T-cell (primary cell): ENCODE measurements around the gene MYO1H. TPM values are rescaled to one million over a fixed set of nuclear protein-coding genes. Genes with fewer than 3 reads are reported as not detected.
"Not testable (repeated sequence)": the region's sequence is repeated elsewhere in the genome, so short reads cannot be mapped to it uniquely, and the experiment has no call there.

ENCODE experiments used
- ATAC-seq, 4 experiments: fragments of 200-7000 bp in 3 of 4; fragments of 150-1000 bp in 1 of 4; cut with Tn5 transposase; replicated peaks in 1 of 4; 1 replicate in 3 of 4; 2 replicates in 1 of 4; pipeline ENCODE4 v1.10.0; 2021; ENCODE audit warnings: moderate library complexity in 3 of 4, mild to moderate bottlenecking in 2 of 4, moderate number of reproducible peaks in 1 of 4
- CTCF ChIA-PET, 2 donors: fragments of 300-600 bp; sonication (Branson Sonifier 250); formaldehyde crosslinking; loops; one replicate each; lab custom pipeline; 2022; ENCODE audit warnings: antibody characterized with exemption in 2 of 2; lab: Charles Lee
- POLR2A ChIA-PET, 2 donors: fragments of 300-600 bp; sonication (Branson Sonifier 250); formaldehyde crosslinking; loops; one replicate each; lab custom pipeline; 2022; ENCODE audit warnings: antibody characterized with exemption in 2 of 2; lab: Charles Lee
- DNase-seq, 35 experiments: peaks; one replicate each; pipeline versions ENCODE4 v3.0.0 to v3.0.0-alpha.2; 2013 to 2023
- H3K27ac ChIP-seq: one replicate; pipeline ENCODE4 v1.5.1; 2013; ENCODE audit warnings: low read length
- H3K27me3 ChIP-seq, 2 experiments: replicated peaks in 1 of 2; 1 replicate in 1 of 2; 2 replicates in 1 of 2; pipeline versions ENCODE4 v1.6.1 to v1.7.0; 2013; ENCODE audit warnings: low read length in 1 of 2, mixed read lengths in 1 of 2; ENCODE audit not compliant: control insufficient read depth in 2 of 2, insufficient read depth in 2 of 2; ENCODE audit errors: extremely low read depth in 1 of 2
- H3K36me3 ChIP-seq, 2 donors: 1 replicate in 1 of 2; 2 replicates in 1 of 2; pipeline versions ENCODE4 v1.6.1 to v1.7.0; 2013; ENCODE audit warnings: low read length in 1 of 2; ENCODE audit not compliant: control insufficient read depth in 2 of 2, insufficient read depth in 1 of 2; ENCODE audit errors: extremely low read depth in 1 of 2
- H3K4me1 ChIP-seq, 2 experiments: 1 replicate in 1 of 2; 2 replicates in 1 of 2; pipeline versions ENCODE4 v1.6.1 to v1.7.0; 2013; ENCODE audit warnings: low read length in 2 of 2, mixed read lengths in 1 of 2; ENCODE audit not compliant: insufficient read depth in 2 of 2, control insufficient read depth in 1 of 2; ENCODE audit errors: extremely low read depth in 1 of 2
- H3K4me3 ChIP-seq, 2 donors: 1 replicate in 1 of 2; 2 replicates in 1 of 2; pipeline versions ENCODE4 v1.5.1 to v1.7.0; 2013; ENCODE audit warnings: mild to moderate bottlenecking in 2 of 2, low read length in 1 of 2, moderate library complexity in 1 of 2; ENCODE audit not compliant: control insufficient read depth in 1 of 2; ENCODE audit errors: extremely low read depth in 1 of 2
- H3K9me3 ChIP-seq: 2 replicates; pipeline ENCODE4 v1.7.0; 2013
- H3K27ac Mint-ChIP-seq, 2 donors: one replicate each; pipeline ENCODE4 v1.8.0; 2020 to 2021; ENCODE audit warnings: mild to moderate bottlenecking in 2 of 2, mixed read lengths in 2 of 2
- H3K27me3 Mint-ChIP-seq, 2 donors: one replicate each; pipeline ENCODE4 v1.8.0; 2021 to 2022; ENCODE audit warnings: mixed read lengths in 2 of 2
- H3K36me3 Mint-ChIP-seq: one replicate; pipeline ENCODE4 v1.8.0; 2021; ENCODE audit warnings: mixed read lengths
- H3K4me1 Mint-ChIP-seq, 3 donors: one replicate each; pipeline ENCODE4 v1.8.0; 2020 to 2022; ENCODE audit warnings: mixed read lengths in 3 of 3, mild to moderate bottlenecking in 1 of 3
- H3K4me3 Mint-ChIP-seq, 3 donors: one replicate each; pipeline ENCODE4 v1.8.0; 2020 to 2022; ENCODE audit warnings: mild to moderate bottlenecking in 3 of 3, mixed read lengths in 3 of 3, moderate library complexity in 3 of 3
- H3K9me3 Mint-ChIP-seq, 3 donors: one replicate each; pipeline ENCODE4 v1.8.0; 2020 to 2022; ENCODE audit warnings: mixed read lengths in 3 of 3
- WGBS: methylation state at CpG from one replicate; pipeline ENCODE4 v1.1.5; 2013; ENCODE audit warnings: missing lambda C conversion rate; ENCODE audit not compliant: insufficient coverage; 5-methylcytosine and 5-hydroxymethylcytosine counted together
- total RNA-seq, 35 experiments: library from RNA in 6 of 35; stranded (reverse) in 6 of 35; fragments of 120-200 nt in 1 of 35; gene quantifications; one replicate each; pipeline versions ENCODE4 v1.2.1 to v1.2.4 and lab custom pipeline; 2013 to 2026

Gene MYO1H
- total RNA-seq, 5 donors from 2014 or later (not counting 1 experiment from before 2014, with no cell fraction given): not detected

DNA sequence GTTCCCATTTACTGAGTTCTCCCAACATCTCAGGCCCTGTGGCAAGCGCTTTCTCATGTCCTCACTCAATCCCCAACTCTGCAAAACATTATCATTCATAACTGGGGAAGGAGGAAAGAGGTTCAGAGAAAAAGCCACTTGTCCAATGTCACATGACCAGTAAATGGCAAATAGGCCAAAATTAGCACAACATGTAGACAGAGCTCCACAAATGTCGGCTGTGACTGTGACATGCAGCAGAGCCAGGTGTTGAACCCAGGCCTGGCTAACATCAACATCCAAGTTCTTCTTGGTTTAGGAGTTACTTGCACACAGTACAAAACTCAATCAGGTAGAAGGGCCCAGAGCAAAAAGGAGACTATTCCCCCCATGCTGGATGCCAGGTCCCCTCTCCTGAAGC lies 118.6 kb downstream of the MYO1H start:
- Histone ChIP-seq H3K4me3 (no peak overlapping the region), H3K36me3 (peaks cover 15 to 49% of the 10 kb centered on the region in 2 donors), H3K27me3 (no peaks in the 10 kb centered on the region), H3K9me3 (no peaks in the 10 kb centered on the region), H3K4me1 (peaks cover 17 to 37% of the 10 kb centered on the region in 2 experiments), H3K27ac (no peak overlapping the region)
- Mint-ChIP-seq H3K27me3 (no peaks in the 10 kb centered on the region), H3K4me1 (peaks cover 45 to 71% (median 68%) of the 10 kb centered on the region in 3 donors), H3K4me3 (no peak overlapping the region), H3K9me3 (no peaks in the 10 kb centered on the region), H3K36me3 (peaks cover 25% of the 10 kb centered on the region), H3K27ac (no peak overlapping the region)
- ChIA-PET CTCF (no interaction called here), POLR2A (no interaction called here)
- DNase-seq: no peak
- ATAC-seq: no peak
- 100% methylated on average over 1 of the region's 2 CpGs for WGBS

- Mint-ChIP-seq H3K4me3 (no peak overlapping the region), H3K27ac (no peak overlapping the region), H3K27me3 (no peaks in the 10 kb centered on the region), H3K9me3 (no peaks in the 10 kb centered on the region), H3K4me1 (peaks cover 43 to 67% (median 65%) of the 10 kb centered on the region in 3 donors), H3K36me3 (peaks cover 25% of the 10 kb centered on the region)
- POLR2A ChIA-PET: no interaction called here
- Histone ChIP-seq H3K4me3 (no peak overlapping the region), H3K9me3 (no peaks in the 10 kb centered on the region), H3K4me1 (peaks cover 17 to 33% of the 10 kb centered on the region in 2 experiments), H3K27ac (no peak overlapping the region), H3K27me3 (no peaks in the 10 kb centered on the region), H3K36me3 (peaks cover 15 to 45% of the 10 kb centered on the region in 2 donors)
- CTCF ChIA-PET: no interaction called here
- DNase-seq (no peak), ATAC-seq (no peak)
- 89% methylated on average over 3 of the region's 3 CpGs for WGBS
Observed at GRCh38 chr12:109466821-109467220, 119.1 kb downstream of the MYO1H start.

- H3K9me3 Mint-ChIP-seq: no peaks in the 10 kb centered on the region
- CTCF ChIA-PET: no interaction called here
- no peak overlapping the region for H3K4me3 Mint-ChIP-seq
- POLR2A ChIA-PET: no interaction called here
- no peaks in the 10 kb centered on the region for H3K9me3 ChIP-seq
- peaks cover 30 to 57% (median 55%) of the 10 kb centered on the region in 3 donors for H3K4me1 Mint-ChIP-seq
- no peak overlapping the region for H3K4me3 ChIP-seq
- DNase-seq (no peak), ATAC-seq (no peak)
- no peak overlapping the region for H3K27ac ChIP-seq
- peaks cover 25% of the 10 kb centered on the region for H3K36me3 Mint-ChIP-seq
- peaks cover 15 to 45% of the 10 kb centered on the region in 2 donors for H3K36me3 ChIP-seq
- WGBS: 89% methylated on average over 3 of the region's 8 CpGs
- no peak overlapping the region for H3K27ac Mint-ChIP-seq
- no peaks in the 10 kb centered on the region for H3K27me3 Mint-ChIP-seq
- no peaks in the 10 kb centered on the region for H3K27me3 ChIP-seq
- peaks cover 5 to 20% of the 10 kb centered on the region in 2 experiments for H3K4me1 ChIP-seq
Observed at GRCh38 chr12:109467978-109468676, 120.4 kb downstream of the MYO1H start.

DNA sequence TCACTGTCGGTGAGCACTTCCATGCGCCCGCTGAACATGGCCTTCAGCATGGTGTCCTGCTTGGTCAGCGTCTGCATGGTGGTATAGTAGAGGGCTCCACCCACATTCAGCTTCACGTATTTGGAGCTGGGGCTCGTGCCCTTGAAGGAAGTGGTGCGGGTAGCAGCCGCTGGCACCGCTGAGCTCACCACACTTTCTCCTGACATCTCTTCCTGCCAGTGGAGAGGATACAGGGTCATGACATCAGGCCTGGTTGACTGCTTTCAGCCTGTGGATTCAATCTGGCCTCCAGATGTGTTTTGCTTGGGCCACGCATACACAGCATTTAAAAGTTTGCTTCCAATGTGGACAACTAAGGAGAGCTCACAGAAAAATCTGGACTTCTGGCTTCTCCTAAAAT lies 121.8 kb downstream of the MYO1H start:
- Mint-ChIP-seq H3K4me3 (no peak overlapping the region), H3K9me3 (no peaks in the 10 kb centered on the region), H3K36me3 (peaks cover 19% of the 10 kb centered on the region), H3K27me3 (no peaks in the 10 kb centered on the region), H3K4me1 (peaks cover 19 to 46% (median 46%) of the 10 kb centered on the region in 3 donors), H3K27ac (no peak overlapping the region)
- no peak for ATAC-seq
- CTCF ChIA-PET: no interaction called here
- H3K27ac ChIP-seq: no peak overlapping the region
- DNase-seq: no peak
- POLR2A ChIA-PET: interaction anchor here in 1 of 2 donors (0.5 kb wide), 1 partner anchor 26 kb away, joined by 4 read pairs; no protein-coding TSS in a partner anchor
- no peak overlapping the region for H3K4me3 ChIP-seq
- H3K9me3 ChIP-seq: no peaks in the 10 kb centered on the region
- peaks cover 19 to 40% of the 10 kb centered on the region in 2 donors for H3K36me3 ChIP-seq
- 87% methylated on average over 6 of the region's 10 CpGs for WGBS
- no peaks in the 10 kb centered on the region for H3K27me3 ChIP-seq
- H3K4me1 ChIP-seq: peaks cover 0 to 12% of the 10 kb centered on the region in 2 experiments

DNA sequence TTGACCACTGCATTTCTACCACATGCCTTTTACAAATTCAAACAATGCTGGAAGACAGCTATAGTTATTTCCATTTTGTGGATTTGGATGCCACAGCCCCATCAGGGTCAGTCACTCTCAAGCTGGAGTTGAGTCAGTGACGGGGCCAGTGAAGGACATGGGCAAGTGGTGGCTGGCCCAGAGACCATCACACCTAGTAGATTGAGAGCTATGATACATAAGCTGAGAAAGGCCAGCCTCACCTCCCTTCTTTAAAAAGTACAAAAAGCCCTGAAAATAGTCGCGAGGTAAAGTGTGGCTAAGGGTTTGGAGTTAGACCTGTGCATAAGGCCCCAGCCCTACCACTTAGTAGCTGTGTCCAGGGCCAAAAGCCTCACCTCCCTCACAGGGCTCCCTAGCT lies 125.3 kb downstream of the MYO1H start:
- CTCF ChIA-PET: interaction anchor here in 1 of 2 donors (0.5 kb wide), 1 partner anchor 1648 kb away, joined by 11 read pairs; no protein-coding TSS in a partner anchor
- POLR2A ChIA-PET: interaction anchor here in 1 of 2 donors (0.6 kb wide), 1 partner anchor 57 kb away, joined by 3 read pairs; no protein-coding TSS in a partner anchor
- Histone ChIP-seq H3K27ac (no peak overlapping the region), H3K27me3 (no peaks in the 10 kb centered on the region), H3K36me3 (peaks cover 11 to 12% of the 10 kb centered on the region in 2 donors), H3K9me3 (no peaks in the 10 kb centered on the region), H3K4me1 (peaks cover 14 to 27% of the 10 kb centered on the region in 2 experiments), H3K4me3 (no peak overlapping the region)
- no CpG with 5 or more reads among the region's 3 CpGs for WGBS
- DNase-seq (no peak), ATAC-seq (no peak)
- peaks cover 11% of the 10 kb centered on the region for H3K36me3 Mint-ChIP-seq
- no peak overlapping the region for H3K4me3 Mint-ChIP-seq
- no peaks in the 10 kb centered on the region for H3K27me3 Mint-ChIP-seq
- H3K4me1 Mint-ChIP-seq: peaks cover 28 to 59% (median 56%) of the 10 kb centered on the region in 3 donors
- no peak overlapping the region for H3K27ac Mint-ChIP-seq
- no peaks in the 10 kb centered on the region for H3K9me3 Mint-ChIP-seq

- Histone ChIP-seq H3K4me1 (peaks cover 16 to 34% of the 10 kb centered on the region in 2 experiments), H3K36me3 (peaks cover 10 to 12% of the 10 kb centered on the region in 2 donors)
- H3K4me3 Mint-ChIP-seq, H3K9me3 Mint-ChIP-seq, H3K27ac ChIP-seq, H3K27me3 Mint-ChIP-seq, H3K27ac Mint-ChIP-seq, CTCF ChIA-PET, H3K36me3 Mint-ChIP-seq, H3K27me3 ChIP-seq, DNase-seq, H3K9me3 ChIP-seq, H3K4me3 ChIP-seq, ATAC-seq: not testable (repeated sequence)
- WGBS: 97% methylated on average over 8 of the region's 16 CpGs
- H3K4me1 Mint-ChIP-seq: peaks cover 35 to 61% (median 58%) of the 10 kb centered on the region in 3 donors
- POLR2A ChIA-PET: interaction anchor here in 1 of 2 donors (0.6 kb wide), 1 partner anchor 57 kb away, joined by 3 read pairs; no protein-coding TSS in a partner anchor
Observed at GRCh38 chr12:109473526-109474270, 126.0 kb downstream of the MYO1H start.
